Karpas-422 (cell line): ENCODE results near the gene ECI1. TPM values are rescaled to one million over a fixed set of nuclear protein-coding genes. Genes with fewer than 3 reads are reported as not detected.
"Not testable (repeated sequence)": the region's sequence is repeated elsewhere in the genome, so short reads cannot be mapped to it uniquely, and the experiment has no call there.

Experiments
- DNase-seq: peaks from one replicate; pipeline ENCODE4 v3.0.0-alpha.2; 2015
- H2AFZ ChIP-seq: fragments of 200-600 bp; sonication (generic); 2 replicates; pipeline ENCODE4 v1.6.1; 2014; ENCODE audit warnings: antibody characterized with exemption, low read length, mixed read lengths
- H3K27ac ChIP-seq: fragments of 200-600 bp; sonication (generic); 2 replicates; pipeline ENCODE4 v1.5.1; 2014; ENCODE audit warnings: mild to moderate bottlenecking, low read length, moderate library complexity
- H3K27me3 ChIP-seq: fragments of 200-600 bp; sonication (generic); 2 replicates; pipeline ENCODE4 v1.6.1; 2014; ENCODE audit warnings: low read length, mixed read lengths
- H3K36me3 ChIP-seq: fragments of 200-600 bp; sonication (generic); 2 replicates; pipeline ENCODE4 v1.6.1; 2014; ENCODE audit warnings: low read length, mixed read lengths; ENCODE audit not compliant: insufficient read depth
- H3K4me1 ChIP-seq: fragments of 200-600 bp; sonication (generic); 2 replicates; pipeline ENCODE4 v1.6.1; 2014; ENCODE audit warnings: mild to moderate bottlenecking, low read length, mixed read lengths
- H3K4me2 ChIP-seq: fragments of 200-600 bp; sonication (generic); 2 replicates; pipeline ENCODE4 v1.6.1; 2014; ENCODE audit warnings: low read length, low read depth, mild to moderate bottlenecking; ENCODE audit not compliant: poor library complexity, severe bottlenecking
- H3K4me3 ChIP-seq: fragments of 200-600 bp; sonication (generic); 2 replicates; pipeline ENCODE4 v1.5.1; 2014; ENCODE audit warnings: mild to moderate bottlenecking, antibody characterized with exemption, low read length, mixed read lengths
- H3K79me2 ChIP-seq: fragments of 200-600 bp; sonication (generic); 2 replicates; pipeline ENCODE4 v1.6.1; 2014; ENCODE audit warnings: mild to moderate bottlenecking, low read length, mixed read lengths
- H3K9ac ChIP-seq: fragments of 200-600 bp; sonication (generic); 2 replicates; pipeline ENCODE4 v1.6.0; 2014; ENCODE audit warnings: low read length
- H3K9me2 ChIP-seq: fragments of 200-600 bp; sonication (generic), shearing (Covaris generic); replicated peaks from 2 replicates; pipeline ENCODE4 v1.6.0; 2014; ENCODE audit warnings: mild to moderate bottlenecking, low read length, moderate library complexity; ENCODE audit not compliant: insufficient read depth
- H3K9me3 ChIP-seq: fragments of 300-700, 200-600 bp; sonication (generic); 2 replicates; pipeline ENCODE4 v1.6.1; 2014; ENCODE audit warnings: low read length, mixed read lengths
- H4K20me1 ChIP-seq: fragments of 200-600 bp; sonication (generic); 2 replicates; pipeline ENCODE4 v1.6.1; 2014; ENCODE audit warnings: mild to moderate bottlenecking, antibody characterized with exemption, low read length, low read depth; ENCODE audit not compliant: insufficient read depth
- total RNA-seq: library from RNA; depleted of rRNA; stranded (reverse); fragments of >200 nt; shearing (Covaris generic); gene quantifications from 2 replicates; pipeline ENCODE4 v1.2.3, GENCODE V29; 2014; ENCODE audit warnings: low replicate concordance

The ECI1 gene
- total RNA-seq, 1 experiment from 2014 or later: 24.4 TPM

GRCh38 chr16:2206420-2206779 is 45.0 kb downstream of the ECI1 start:
- H3K36me3 ChIP-seq: 0 out of 2 replicates have a peak, but pooled peaks cover 5% of the 10 kb centered on the region
- no peaks in the 10 kb centered on the region for H3K27me3 ChIP-seq
- H3K4me3 ChIP-seq: peak overlapping the region; percentile 95
- no peak overlapping the region for H2AFZ ChIP-seq
- H4K20me1 ChIP-seq: no peaks in the 10 kb centered on the region
- H3K79me2 ChIP-seq: peaks cover 25% of the 10 kb centered on the region
- H3K27ac ChIP-seq: peak overlapping the region; percentile 67
- H3K9me3 ChIP-seq: no peaks in the 10 kb centered on the region
- peak overlapping the region; percentile 98 for H3K9ac ChIP-seq
- DNase-seq: no peak
- no peaks in the 10 kb centered on the region for H3K9me2 ChIP-seq
- H3K4me1 ChIP-seq: peaks cover 29% of the 10 kb centered on the region
- peak overlapping the region; percentile 96 for H3K4me2 ChIP-seq

GRCh38 chr16:2205967-2206313 is 45.4 kb downstream of the ECI1 start:
- Histone ChIP-seq H3K36me3 (0 out of 2 replicates have a peak, but pooled peaks cover 5% of the 10 kb centered on the region), H3K4me1 (peaks cover 29% of the 10 kb centered on the region), H2AFZ (no peak overlapping the region; the same call in 1 of the 2 replicates), H3K9me2 (no peaks in the 10 kb centered on the region), H3K9me3 (no peaks in the 10 kb centered on the region), H4K20me1 (no peaks in the 10 kb centered on the region), H3K27ac (peak overlapping the region; percentile 67), H3K9ac (peak overlapping the region; percentile 98), H3K4me2 (peak overlapping the region; percentile 96), H3K27me3 (no peaks in the 10 kb centered on the region), H3K79me2 (peaks cover 25% of the 10 kb centered on the region), H3K4me3 (peak overlapping the region; percentile 95)
- DNase-seq: no peak

GRCh38 chr16:2205104-2205966 is 46.1 kb downstream of the ECI1 start, which contains the start of gene MLST8:
Gene MLST8 (plus strand): TSS chr16:2205454. CDS start chr16:2206086, 632 bp downstream.
- Histone ChIP-seq H2AFZ (peak within 1 kb of the TSS; percentile 86; the same call in 1 of the 2 replicates), H3K4me3 (peak within 1 kb of the TSS; percentile 95)

GRCh38 chr16:2204416-2205103 is 46.8 kb downstream of the ECI1 start:
- Histone ChIP-seq H3K4me2 (peak overlapping the region; percentile 96), H3K9me2 (no peaks in the 10 kb centered on the region), H3K9me3 (no peaks in the 10 kb centered on the region), H3K27ac (no peak overlapping the region), H3K4me3 (peak overlapping the region; percentile 95), H3K4me1 (peaks cover 29% of the 10 kb centered on the region), H3K27me3 (no peaks in the 10 kb centered on the region), H4K20me1 (no peaks in the 10 kb centered on the region), H3K79me2 (peaks cover 25% of the 10 kb centered on the region), H3K9ac (peak overlapping the region; percentile 98), H2AFZ (peak overlapping the region; percentile 75; the same call in 1 of the 2 replicates), H3K36me3 (0 out of 2 replicates have a peak, but pooled peaks cover 5% of the 10 kb centered on the region)
- DNase-seq: no peak

More at GRCh38 chr16:2205104-2205966, 46.1 kb downstream of the ECI1 start, which contains the start of gene MLST8:
- Histone ChIP-seq H3K9ac (peak within 1 kb of the TSS; percentile 98), H3K27ac (peak within 1 kb of the TSS; percentile 67), H3K4me1 (peaks cover 29% of the 10 kb centered on the region), H3K9me2 (no peaks in the 10 kb centered on the region), H3K36me3 (0 out of 2 replicates have a peak, but pooled peaks cover 5% of the 10 kb centered on the region), H3K27me3 (no peaks in the 10 kb centered on the region), H3K9me3 (no peaks in the 10 kb centered on the region), H3K4me2 (peak within 1 kb of the TSS; percentile 96), H3K79me2 (peaks cover 25% of the 10 kb centered on the region), H4K20me1 (no peaks in the 10 kb centered on the region)
- DNase-seq: peak; percentile 95

- H3K9me2 ChIP-seq, H3K4me2 ChIP-seq, H3K9me3 ChIP-seq, H3K9ac ChIP-seq, DNase-seq, H3K27me3 ChIP-seq, H4K20me1 ChIP-seq, H2AFZ ChIP-seq, H3K27ac ChIP-seq, H3K4me3 ChIP-seq, H3K36me3 ChIP-seq: not testable (repeated sequence)
- Histone ChIP-seq H3K79me2 (peaks cover 22% of the 10 kb centered on the region), H3K4me1 (peaks cover 29% of the 10 kb centered on the region)
Observed at GRCh38 chr16:2203119-2203688, 48.2 kb downstream of the ECI1 start.

- no peaks in the 10 kb centered on the region for H3K79me2 ChIP-seq
- H3K4me3 ChIP-seq: no peak overlapping the region
- H3K4me2 ChIP-seq: no peak overlapping the region
- DNase-seq: no peak
- no peaks in the 10 kb centered on the region for H3K27me3 ChIP-seq
- peaks cover 13% of the 10 kb centered on the region for H3K4me1 ChIP-seq
- H3K9me2 ChIP-seq: no peaks in the 10 kb centered on the region
- H3K27ac ChIP-seq: no peak overlapping the region
- H2AFZ ChIP-seq: no peak overlapping the region
- no peaks in the 10 kb centered on the region for H4K20me1 ChIP-seq
- no peaks in the 10 kb centered on the region for H3K9me3 ChIP-seq
- no peaks in the 10 kb centered on the region for H3K36me3 ChIP-seq
- no peak overlapping the region for H3K9ac ChIP-seq
Observed at GRCh38 chr16:2200313-2200712, 51.1 kb downstream of the ECI1 start.

- H3K36me3 ChIP-seq: no peaks in the 10 kb centered on the region
- no peaks in the 10 kb centered on the region for H3K27me3 ChIP-seq
- H3K4me1 ChIP-seq: peaks cover 12% of the 10 kb centered on the region
- no peaks in the 10 kb centered on the region for H3K9me3 ChIP-seq
- H3K79me2 ChIP-seq: no peaks in the 10 kb centered on the region
- H3K4me2 ChIP-seq: no peak overlapping the region
- no peak overlapping the region for H2AFZ ChIP-seq
- H3K9me2 ChIP-seq: no peaks in the 10 kb centered on the region
- no peak overlapping the region for H3K4me3 ChIP-seq
- no peak overlapping the region for H3K27ac ChIP-seq
- no peak overlapping the region for H3K9ac ChIP-seq
- no peak for DNase-seq
- peaks cover under 1% of the 10 kb centered on the region; the same call in 1 of the 2 replicates for H4K20me1 ChIP-seq
Observed at GRCh38 chr16:2199621-2200139, 51.7 kb downstream of the ECI1 start.
